GM18526 (cell line): ENCODE results near the gene UBA1.
A peak's percentile ranks its signal among the peaks of the same experiment; 100 is the strongest.

Experiments used
- POLR2A ChIP-seq: IDR thresholded peaks from 3 replicates; pipeline ENCODE4 v1.6.1; 2011; ENCODE audit not compliant: insufficient read length; ENCODE audit errors: extremely low read depth

Gene UBA1

GRCh38 chrX:47226531-47227333, 33.1 kb downstream of the UBA1 start:
- no peak for TF ChIP-seq POLR2A

- no peak for TF ChIP-seq POLR2A
Measured at GRCh38 chrX:47227334-47227583, 33.6 kb downstream of the UBA1 start.

- TF ChIP-seq POLR2A = no peak
Measured at GRCh38 chrX:47228550-47229270, 35.1 kb downstream of the UBA1 start.

GRCh38 chrX:47229427-47229826, 35.8 kb downstream of the UBA1 start:
- TF ChIP-seq POLR2A = no peak

- TF ChIP-seq POLR2A = no peak
Measured at GRCh38 chrX:47230136-47230868, 36.7 kb downstream of the UBA1 start.

GRCh38 chrX:47231167-47231566, 37.5 kb downstream of the UBA1 start:
- TF ChIP-seq POLR2A = no peak

- no peak for TF ChIP-seq POLR2A
Measured at GRCh38 chrX:47232197-47232802, 38.7 kb downstream of the UBA1 start.

- TF ChIP-seq POLR2A = peak; percentile 82
Measured at GRCh38 chrX:47232803-47233332, 39.2 kb downstream of the UBA1 start, which contains the start of gene USP11. Gene USP11, plus strand, starts transcription at chrX:47233009. Its CDS starts 35 bp downstream, at chrX:47233044.

- TF ChIP-seq POLR2A = peak; percentile 46
Measured at GRCh38 chrX:47233333-47234113, 39.9 kb downstream of the UBA1 start.

- TF ChIP-seq POLR2A = no peak
Measured at GRCh38 chrX:47234583-47234982, 41.0 kb downstream of the UBA1 start.

- TF ChIP-seq POLR2A = no peak
Measured at GRCh38 chrX:47235691-47236103, 42.1 kb downstream of the UBA1 start.

- no peak for TF ChIP-seq POLR2A
Measured at GRCh38 chrX:47239199-47239598, 45.6 kb downstream of the UBA1 start.

- TF ChIP-seq POLR2A = no peak
Measured at GRCh38 chrX:47239898-47240545, 46.4 kb downstream of the UBA1 start.

GRCh38 chrX:47240619-47241018, 47.0 kb downstream of the UBA1 start:
- TF ChIP-seq POLR2A = no peak

- no peak for TF ChIP-seq POLR2A
Measured at GRCh38 chrX:47241201-47242011, 47.8 kb downstream of the UBA1 start.
